Neural progenitor cell (in vitro differentiated cells): ENCODE results near the gene DUSP6.

Source experiments
- EZH2phosphoT487 ChIP-seq: fragments of 200-600 bp; sonication (generic); IDR thresholded peaks from 2 replicates; pipeline ENCODE4 v1.6.1; 2017; ENCODE audit warnings: antibody characterized with exemption
- TF ChIP-seq, protein P1 (sequence below): fragments of 200-600 bp; sonication (generic); IDR thresholded peaks from 2 replicates; pipeline ENCODE4 v1.5.1; 2017; ENCODE audit warnings: antibody characterized with exemption, mild to moderate bottlenecking

DNA sequence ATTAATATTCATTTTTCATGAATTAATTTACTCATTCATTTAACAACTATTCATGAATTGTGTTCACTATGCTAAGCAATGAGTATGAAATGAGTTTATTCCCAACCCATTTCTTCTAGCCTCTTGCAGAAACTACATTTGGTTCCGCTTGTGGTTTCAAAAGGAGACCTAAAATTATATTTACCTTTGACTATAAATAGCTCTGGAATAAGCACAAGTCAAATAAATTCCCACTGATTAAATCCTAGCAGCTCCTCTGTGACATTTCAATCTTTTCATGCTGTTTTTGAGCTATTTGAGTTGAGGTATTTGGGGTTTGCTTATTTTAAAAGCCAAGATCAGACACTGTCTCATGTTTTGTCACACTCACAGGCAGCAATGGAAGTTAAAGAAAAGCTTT, 46.9 kb downstream of the DUSP6 start:
- TF ChIP-seq EZH2phosphoT487 = no peak
- TF ChIP-seq, protein P1, sequence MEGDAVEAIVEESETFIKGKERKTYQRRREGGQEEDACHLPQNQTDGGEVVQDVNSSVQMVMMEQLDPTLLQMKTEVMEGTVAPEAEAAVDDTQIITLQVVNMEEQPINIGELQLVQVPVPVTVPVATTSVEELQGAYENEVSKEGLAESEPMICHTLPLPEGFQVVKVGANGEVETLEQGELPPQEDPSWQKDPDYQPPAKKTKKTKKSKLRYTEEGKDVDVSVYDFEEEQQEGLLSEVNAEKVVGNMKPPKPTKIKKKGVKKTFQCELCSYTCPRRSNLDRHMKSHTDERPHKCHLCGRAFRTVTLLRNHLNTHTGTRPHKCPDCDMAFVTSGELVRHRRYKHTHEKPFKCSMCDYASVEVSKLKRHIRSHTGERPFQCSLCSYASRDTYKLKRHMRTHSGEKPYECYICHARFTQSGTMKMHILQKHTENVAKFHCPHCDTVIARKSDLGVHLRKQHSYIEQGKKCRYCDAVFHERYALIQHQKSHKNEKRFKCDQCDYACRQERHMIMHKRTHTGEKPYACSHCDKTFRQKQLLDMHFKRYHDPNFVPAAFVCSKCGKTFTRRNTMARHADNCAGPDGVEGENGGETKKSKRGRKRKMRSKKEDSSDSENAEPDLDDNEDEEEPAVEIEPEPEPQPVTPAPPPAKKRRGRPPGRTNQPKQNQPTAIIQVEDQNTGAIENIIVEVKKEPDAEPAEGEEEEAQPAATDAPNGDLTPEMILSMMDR = no peak
